ENCODE data around the gene CDPF1. TPM values are rescaled to one million over a fixed set of nuclear protein-coding genes. Genes with fewer than 3 reads are reported as not detected.

CDPF1 gene
- total RNA-seq, 1 experiment from 2014 or later = 8.1 TPM

GRCh38 chr22:46195487-46196165, 54.5 kb downstream of the CDPF1 start:
- no peaks in the 10 kb centered on the region for H3K23me2 ChIP-seq (ENCODE audit: insufficient read length, low read depth, low read length, poor library complexity, severe bottlenecking)
- no peak for TF ChIP-seq CTCF (conservative IDR thresholded peaks at IDR 0.05)
- no peak overlapping the region for H3K18ac ChIP-seq (ENCODE audit: insufficient read length, low read depth, low read length)
- DNase-seq = no peak
- H4K8ac ChIP-seq (replicated peaks; ENCODE audit: insufficient read length, low read depth, low read length) = no peak overlapping the region
- H3K79me2 ChIP-seq (ENCODE audit: insufficient read depth, low read length) = no peaks in the 10 kb centered on the region
- no peak overlapping the region for H2AFZ ChIP-seq (ENCODE audit: low read length)
- no peak overlapping the region for H3T11ph ChIP-seq (ENCODE audit: low read length)
- no peak overlapping the region for H2BK20ac ChIP-seq (ENCODE audit: low read depth, low read length, poor library complexity, severe bottlenecking)
- H2BK5ac ChIP-seq (ENCODE audit: insufficient read length, low read length) = no peak overlapping the region
- no peak overlapping the region for H3K4ac ChIP-seq (ENCODE audit: low read depth, low read length)
- no peak overlapping the region for H3K14ac ChIP-seq (ENCODE audit: insufficient read depth, low read length)
- no peak overlapping the region for H2AK5ac ChIP-seq (ENCODE audit: insufficient read length, low read length)
- no peak overlapping the region for H3K9ac ChIP-seq (ENCODE audit: extremely low read depth, insufficient read length, low read length)
- H4K5ac ChIP-seq (ENCODE audit: insufficient read length, low read depth, low read length) = no peak overlapping the region
- no peaks in the 10 kb centered on the region for H3K9me3 Mint-ChIP-seq
- no peaks in the 10 kb centered on the region for H4K20me1 ChIP-seq (ENCODE audit: control insufficient read depth, insufficient read depth, insufficient read length)
- H3K4me2 ChIP-seq (ENCODE audit: insufficient read depth, insufficient read length, low read length) = no peak overlapping the region
- H3K9me3 ChIP-seq (ENCODE audit: control insufficient read depth, low read depth, low read length) = no peaks in the 10 kb centered on the region
- no peak overlapping the region for H4K91ac ChIP-seq (ENCODE audit: insufficient read length, low read depth, low read length)
- H2BK15ac ChIP-seq (ENCODE audit: low read depth, low read length) = no peak overlapping the region
- no peak overlapping the region for H2BK120ac ChIP-seq (ENCODE audit: low read depth, low read length, poor library complexity, severe bottlenecking)
- no peak overlapping the region for H3K27ac ChIP-seq (ENCODE audit: insufficient read length, low read depth, low read length)
- H3K27ac Mint-ChIP-seq = peak overlapping the region in 1 of 3 experiments; percentile 61; a peak in 1 of 7 replicates
- no peaks in the 10 kb centered on the region for H3K4me1 ChIP-seq (ENCODE audit: insufficient read depth, low read length)
- H3K27me3 Mint-ChIP-seq (ENCODE audit: low read depth) = peaks cover 3% of the 10 kb centered on the region; the same call in 1 of the 2 replicates
- H3K36me3 Mint-ChIP-seq (ENCODE audit: insufficient read depth in 1 of 3, low read depth in 3 of 3) = peaks cover 0 to 7% (median 0%) of the 10 kb centered on the region in 3 experiments; a peak in 1 of 7 replicates
- H2BK12ac ChIP-seq (ENCODE audit: insufficient read length, low read depth, low read length) = no peak overlapping the region
- H3K4me1 Mint-ChIP-seq = peaks cover 6 to 10% of the 10 kb centered on the region in 2 experiments; a peak in 3 of 4 replicates
- no peaks in the 10 kb centered on the region for H3K79me1 ChIP-seq (ENCODE audit: insufficient read depth, low read depth, low read length, poor library complexity, severe bottlenecking)
- H3K27me3 ChIP-seq (ENCODE audit: insufficient read depth, low read length) = no peaks in the 10 kb centered on the region
- H3K4me3 Mint-ChIP-seq = no peak overlapping the region
- no peak overlapping the region for H3K23ac ChIP-seq (ENCODE audit: insufficient read length, low read depth, low read length)
- no CpG with 5 or more reads among the region's 18 CpGs for whole genome bisulfite sequencing (ENCODE audit: extremely low coverage, insufficient read length, low lambda C conversion rate)
- no peak overlapping the region for H3K56ac ChIP-seq (ENCODE audit: insufficient read length, low read depth, low read length)

Other genes starting within 250 kb of the CDPF1 start
- gene PPARA, start 99.8 kb downstream of the CDPF1 start, total RNA-seq (2021) = 7.3 and 7.4 TPM in 2 replicates
- 0.04 and 0.09 TPM in 2 replicates for gene PKDREJ, start 13.1 kb upstream of the CDPF1 start, total RNA-seq (2021)
- 30.2 and 31.5 TPM in 2 replicates for gene TTC38, start 17.7 kb upstream of the CDPF1 start, total RNA-seq (2021)
- 40.6 and 42.6 TPM in 2 replicates for gene GTSE1, start 46.6 kb upstream of the CDPF1 start, total RNA-seq (2021)
- 82.5 and 86.3 TPM in 2 replicates for gene TRMU, start 85.4 kb upstream of the CDPF1 start, total RNA-seq (2021)